DMS 273 treated with DMSO at 0.1 percent for 48 hours (cell line): ENCODE data around the gene REV3L.

Experiments
- DNase-seq: peaks from one replicate; lab custom pipeline; 2025; lab: John Stamatoyannopoulos, UW

The REV3L gene

GRCh38 chr6:111423960-111424846 is 58.8 kb downstream of the REV3L start:
- DNase-seq = peak; percentile 33

GRCh38 chr6:111423055-111423633 is 59.9 kb downstream of the REV3L start:
- no peak for DNase-seq

GRCh38 chr6:111418971-111419693 is 63.9 kb downstream of the REV3L start:
- no peak for DNase-seq

GRCh38 chr6:111417946-111418345 is 65.1 kb downstream of the REV3L start:
- DNase-seq = no peak

- no peak for DNase-seq
Observed at GRCh38 chr6:111417181-111417585, 65.8 kb downstream of the REV3L start.

GRCh38 chr6:111416529-111416928 is 66.5 kb downstream of the REV3L start:
- no peak for DNase-seq

- no peak for DNase-seq
Observed at GRCh38 chr6:111414373-111414772, 68.6 kb downstream of the REV3L start.

GRCh38 chr6:111411978-111412566 is 70.9 kb downstream of the REV3L start:
- DNase-seq = no peak

- DNase-seq = no peak
Observed at GRCh38 chr6:111411046-111411445, 72.0 kb downstream of the REV3L start.

GRCh38 chr6:111410371-111410770 is 72.6 kb downstream of the REV3L start:
- no peak for DNase-seq

- no peak for DNase-seq
Observed at GRCh38 chr6:111409430-111409829, 73.6 kb downstream of the REV3L start.

GRCh38 chr6:111407686-111408085 is 75.3 kb downstream of the REV3L start:
- DNase-seq = no peak

- no peak for DNase-seq
Observed at GRCh38 chr6:111406200-111406721, 76.8 kb downstream of the REV3L start.

- DNase-seq = no peak
Observed at GRCh38 chr6:111403388-111403787, 79.6 kb downstream of the REV3L start.

- DNase-seq = no peak
Observed at GRCh38 chr6:111399626-111400025, 83.4 kb downstream of the REV3L start.

- no peak for DNase-seq
Observed at GRCh38 chr6:111388681-111389080, 94.3 kb downstream of the REV3L start.

GRCh38 chr6:111382476-111383294 is 100.3 kb downstream of the REV3L start:
- no peak for DNase-seq

GRCh38 chr6:111381728-111382127 is 101.3 kb downstream of the REV3L start:
- no peak for DNase-seq

GRCh38 chr6:111381123-111381522 is 101.9 kb downstream of the REV3L start:
- no peak for DNase-seq

GRCh38 chr6:111379831-111380230 is 103.2 kb downstream of the REV3L start:
- no peak for DNase-seq

GRCh38 chr6:111379302-111379701 is 103.7 kb downstream of the REV3L start:
- DNase-seq = no peak
